MM.1S (cell line): ENCODE data around the gene SCUBE2.

ENCODE experiments used
- DNase-seq: peaks from one replicate; pipeline ENCODE4 v3.0.0-alpha.2; 2015
- H2AFZ ChIP-seq: fragments of 300-600 bp; sonication (generic); 2 replicates; pipeline ENCODE4 v1.6.0; 2016; ENCODE audit warnings: antibody characterized with exemption, low read length
- H3F3A ChIP-seq: fragments of 300-600 bp; sonication (generic); 2 replicates; pipeline ENCODE4 v1.6.1; 2016; ENCODE audit warnings: mild to moderate bottlenecking, antibody characterized with exemption, low read length, moderate library complexity, mixed read lengths; ENCODE audit not compliant: insufficient read depth
- H3K27ac ChIP-seq: fragments of 300-600 bp; sonication (generic); 2 replicates; pipeline ENCODE4 v1.5.1; 2016; ENCODE audit warnings: mild to moderate bottlenecking, low read length
- H3K27me3 ChIP-seq: fragments of 300-600 bp; sonication (generic); replicated peaks from 2 replicates; pipeline ENCODE4 v1.6.0; 2016; ENCODE audit warnings: low read length; ENCODE audit not compliant: insufficient read depth
- H3K36me3 ChIP-seq: fragments of 300-600 bp; sonication (generic); replicated peaks from 2 replicates; pipeline ENCODE4 v1.6.1; 2016; ENCODE audit warnings: mild to moderate bottlenecking, low read length, mixed read lengths; ENCODE audit not compliant: insufficient read depth
- H3K4me1 ChIP-seq: fragments of 300-600 bp; sonication (generic); 2 replicates; pipeline ENCODE4 v1.6.1; 2016; ENCODE audit warnings: low read length, mixed read lengths
- H3K4me2 ChIP-seq: fragments of 300-600 bp; sonication (generic); 2 replicates; pipeline ENCODE4 v1.6.0; 2016; ENCODE audit warnings: low read depth, low read length
- H3K4me3 ChIP-seq: fragments of 300-600 bp; sonication (generic); 2 replicates; pipeline ENCODE4 v1.5.1; 2016; ENCODE audit warnings: low read length, mixed read lengths
- H3K79me2 ChIP-seq: fragments of 300-600 bp; sonication (generic); 2 replicates; pipeline ENCODE4 v1.6.1; 2016; ENCODE audit warnings: mixed run types, low read length, mixed read lengths
- H3K9ac ChIP-seq: fragments of 300-600 bp; sonication (generic); 2 replicates; pipeline ENCODE4 v1.6.1; 2016; ENCODE audit warnings: low read length, mixed read lengths
- H3K9me2 ChIP-seq: fragments of 300-600 bp; sonication (generic); replicated peaks from 2 replicates; pipeline ENCODE4 v1.6.1; 2016; ENCODE audit warnings: mild to moderate bottlenecking, low read length, mixed read lengths; ENCODE audit not compliant: insufficient read depth
- H3K9me3 ChIP-seq: fragments of 300-600 bp; sonication (generic); replicated peaks from 2 replicates; pipeline ENCODE4 v1.6.1; 2016; ENCODE audit warnings: mild to moderate bottlenecking, low read length, mixed read lengths; ENCODE audit not compliant: insufficient read depth
- H4K20me1 ChIP-seq: fragments of 300-600 bp; sonication (generic); 2 replicates; pipeline ENCODE4 v1.6.1; 2016; ENCODE audit warnings: mild to moderate bottlenecking, low read length, moderate library complexity, mixed read lengths; ENCODE audit not compliant: insufficient read depth
- CTCF ChIP-seq: fragments of 300-600 bp; sonication (generic); IDR thresholded peaks from 2 replicates; pipeline ENCODE4 v1.5.1; 2016; ENCODE audit warnings: antibody characterized with exemption, low read length, mixed read lengths
- EZH2 ChIP-seq: fragments of 300-600 bp; sonication (generic); optimal IDR thresholded peaks from 2 replicates; pipeline ENCODE3; 2017; ENCODE audit warnings: low read depth, mild to moderate bottlenecking, antibody characterized with exemption, low read length, mixed read lengths
- EZH2phosphoT487 ChIP-seq: fragments of 300-600 bp; sonication (generic); IDR thresholded peaks from 2 replicates; pipeline ENCODE4 v1.6.1; 2018; ENCODE audit warnings: antibody characterized with exemption, low read length

The SCUBE2 gene

GRCh38 chr11:9030601-9031000 is 60.8 kb downstream of the SCUBE2 start:
- H3K4me3 ChIP-seq: no peak overlapping the region
- no peaks in the 10 kb centered on the region for H3K36me3 ChIP-seq
- H3K79me2 ChIP-seq: no peaks in the 10 kb centered on the region
- DNase-seq: no peak
- H4K20me1 ChIP-seq: no peaks in the 10 kb centered on the region
- H3K27ac ChIP-seq: no peak overlapping the region
- no peak overlapping the region for H3K9ac ChIP-seq
- no peaks in the 10 kb centered on the region for H3K9me3 ChIP-seq
- H3K9me2 ChIP-seq: no peaks in the 10 kb centered on the region
- no peaks in the 10 kb centered on the region for H3F3A ChIP-seq
- no peaks in the 10 kb centered on the region for H3K4me1 ChIP-seq
- H3K4me2 ChIP-seq: no peak overlapping the region
- TF ChIP-seq CTCF: no peak
- no peak for TF ChIP-seq EZH2
- TF ChIP-seq EZH2phosphoT487: no peak
- H2AFZ ChIP-seq: no peak overlapping the region
- H3K27me3 ChIP-seq: no peaks in the 10 kb centered on the region

DNA sequence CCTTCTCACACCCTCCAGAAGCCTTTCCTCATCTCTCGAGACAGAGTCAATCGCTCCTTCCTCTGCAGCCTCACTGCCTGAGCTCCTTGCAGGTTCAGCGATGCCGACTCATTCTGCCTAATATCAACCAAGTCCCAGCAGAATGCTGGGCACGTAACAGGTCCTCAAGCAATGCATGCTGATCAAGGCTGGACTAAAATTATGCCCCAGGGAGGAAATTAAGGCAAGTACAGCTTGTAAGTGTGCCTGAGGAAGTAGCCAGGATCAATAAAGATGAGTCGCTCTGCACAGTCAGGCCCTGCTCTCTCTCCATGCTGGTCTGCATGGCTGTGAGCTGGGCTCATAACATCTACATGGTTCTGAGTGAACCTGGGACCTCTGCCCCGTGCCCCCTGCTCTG is 62.0 kb downstream of the SCUBE2 start:
- Histone ChIP-seq H3K27ac (no peak overlapping the region), H3K9me2 (no peaks in the 10 kb centered on the region), H3K27me3 (no peaks in the 10 kb centered on the region), H3K4me2 (no peak overlapping the region), H3K9me3 (no peaks in the 10 kb centered on the region), H3K36me3 (no peaks in the 10 kb centered on the region), H2AFZ (no peak overlapping the region), H3K9ac (no peak overlapping the region), H3F3A (no peaks in the 10 kb centered on the region), H4K20me1 (no peaks in the 10 kb centered on the region), H3K4me1 (no peaks in the 10 kb centered on the region), H3K4me3 (no peak overlapping the region), H3K79me2 (no peaks in the 10 kb centered on the region)
- no peak for DNase-seq
- TF ChIP-seq EZH2phosphoT487 (no peak), EZH2 (no peak), CTCF (no peak)

DNA sequence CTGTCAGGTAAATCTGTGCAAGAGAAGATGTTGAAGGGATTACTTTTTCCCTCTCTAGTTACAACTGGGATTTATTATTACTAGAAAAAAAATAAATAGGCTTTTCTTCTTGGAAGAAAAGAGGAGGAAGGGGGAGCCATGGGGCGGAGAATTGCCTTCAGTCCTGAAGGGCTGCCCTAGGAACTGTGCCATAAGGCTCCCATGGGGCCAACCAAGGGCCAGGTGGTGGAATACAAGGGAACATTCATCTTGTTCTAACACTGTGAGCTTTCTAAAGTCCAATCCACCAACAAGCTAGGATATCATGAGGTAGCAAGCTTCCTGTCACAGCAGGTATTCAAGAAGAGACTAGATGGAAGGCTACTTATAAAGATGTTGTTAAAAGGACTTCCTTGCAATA is 62.8 kb downstream of the SCUBE2 start:
- Histone ChIP-seq H3F3A (no peaks in the 10 kb centered on the region), H3K27me3 (no peaks in the 10 kb centered on the region), H4K20me1 (no peaks in the 10 kb centered on the region), H2AFZ (no peak overlapping the region), H3K27ac (no peak overlapping the region), H3K4me1 (no peaks in the 10 kb centered on the region), H3K4me2 (no peak overlapping the region), H3K9me3 (no peaks in the 10 kb centered on the region), H3K36me3 (no peaks in the 10 kb centered on the region), H3K4me3 (no peak overlapping the region), H3K9me2 (no peaks in the 10 kb centered on the region), H3K79me2 (no peaks in the 10 kb centered on the region), H3K9ac (no peak overlapping the region)
- no peak for DNase-seq
- TF ChIP-seq CTCF (no peak), EZH2phosphoT487 (no peak), EZH2 (no peak)
